NT2/D1 (cell line): ENCODE data around the gene ANGPTL2.

ENCODE experiments used
- SUZ12 ChIP-seq: IDR thresholded peaks from 2 replicates; pipeline ENCODE4 v1.6.1; 2011; ENCODE audit not compliant: insufficient read length, insufficient read depth; ENCODE audit errors: extremely low read depth
- YY1 ChIP-seq: IDR thresholded peaks from 2 replicates; pipeline ENCODE4 v1.6.1; 2011; ENCODE audit not compliant: insufficient read length, insufficient read depth
- ZNF274 ChIP-seq: IDR thresholded peaks from 2 replicates; pipeline ENCODE4 v1.6.1; 2011; ENCODE audit warnings: mild to moderate bottlenecking, low read depth, low read length

GRCh38 chr9:127113191-127113972 is 9.1 kb downstream of the ANGPTL2 start:
- TF ChIP-seq YY1 = no peak
- TF ChIP-seq SUZ12 = no peak
- TF ChIP-seq ZNF274 = no peak
